SK-N-SH treated with all-trans-retinoic acid at 6 μM for 48 hours (cell line): ENCODE measurements around the gene DHX30.
"Not testable (repeated sequence)": the region's sequence is repeated elsewhere in the genome, so short reads cannot be mapped to it uniquely, and the experiment has no call there.

ENCODE experiments used
- ATAC-seq: fragments of 200-7000 bp; cut with Tn5 transposase; 3 replicates; pipeline ENCODE4 v1.9.1; 2020; ENCODE audit warnings: mild to moderate bottlenecking, moderate library complexity
- ARNTL ChIP-seq: fragments of 450-650 bp; formaldehyde crosslinking; IDR thresholded peaks from 2 replicates; pipeline ENCODE4 v1.5.0; 2020; ENCODE audit warnings: low read depth, mild to moderate bottlenecking, moderate library complexity, borderline replicate concordance
- BACH2 ChIP-seq: fragments of 250-450 bp; sonication (Bioruptor Pico); IDR thresholded peaks from 2 replicates; pipeline ENCODE4 v1.9.0; 2021; ENCODE audit warnings: mild to moderate bottlenecking, borderline replicate concordance
- CREB5 ChIP-seq: fragments of 250-450 bp; sonication (Bioruptor Pico); IDR thresholded peaks from 2 replicates; pipeline ENCODE4 v1.5.1; 2020; ENCODE audit warnings: low read depth, mild to moderate bottlenecking, moderate library complexity
- CSDC2 ChIP-seq: fragments of 250-450 bp; sonication (Bioruptor Pico); IDR thresholded peaks from 2 replicates; pipeline ENCODE4 v1.5.0; 2020; ENCODE audit warnings: mild to moderate bottlenecking, moderate library complexity
- ESRRG ChIP-seq: fragments of 250-450 bp; sonication (Bioruptor Pico); IDR thresholded peaks from 2 replicates; pipeline ENCODE4 v1.6.1; 2021; ENCODE audit warnings: mild to moderate bottlenecking
- GLIS3 ChIP-seq: fragments of 250-450 bp; sonication (Bioruptor Pico); IDR thresholded peaks from 2 replicates; pipeline ENCODE4 v1.5.0; 2020; ENCODE audit warnings: mild to moderate bottlenecking, moderate library complexity
- OSR1 ChIP-seq: fragments of 250-450 bp; sonication (Bioruptor Pico); IDR thresholded peaks from 2 replicates; pipeline ENCODE4 v1.8.0; 2022; ENCODE audit warnings: moderate library complexity, mild to moderate bottlenecking, inconsistent platforms
- PATZ1 ChIP-seq: fragments of 250-450 bp; sonication (Bioruptor Pico); IDR thresholded peaks from 2 replicates; pipeline ENCODE4 v1.8.0; 2020; ENCODE audit warnings: mild to moderate bottlenecking, moderate library complexity, borderline replicate concordance
- POU6F1 ChIP-seq: fragments of 250-450 bp; sonication (Bioruptor Pico); IDR thresholded peaks from 2 replicates; pipeline ENCODE4 v1.8.0; 2021; ENCODE audit warnings: low read depth, mild to moderate bottlenecking, moderate library complexity, borderline replicate concordance
- PPARA ChIP-seq: fragments of 250-450 bp; sonication (Bioruptor Pico); IDR thresholded peaks from 2 replicates; pipeline ENCODE4 v1.5.0; 2020; ENCODE audit warnings: mild to moderate bottlenecking, borderline replicate concordance
- RARB ChIP-seq: fragments of 250-450 bp; sonication (Bioruptor Pico); IDR thresholded peaks from 2 replicates; pipeline ENCODE4 v1.8.0; 2021; ENCODE audit warnings: mild to moderate bottlenecking, moderate library complexity
- SNAI2 ChIP-seq: fragments of 250-450 bp; sonication (Bioruptor Pico); IDR thresholded peaks from 2 replicates; pipeline ENCODE4 v1.5.0; 2020; ENCODE audit warnings: mild to moderate bottlenecking, moderate library complexity
- TCF4 ChIP-seq: fragments of 250-450 bp; sonication (Bioruptor Pico); IDR thresholded peaks from 2 replicates; pipeline ENCODE4 v1.8.0; 2021; ENCODE audit warnings: mild to moderate bottlenecking, moderate library complexity, borderline replicate concordance
- TOX ChIP-seq: fragments of 250-450 bp; sonication (Bioruptor Pico); IDR thresholded peaks from 2 replicates; pipeline ENCODE4 v1.8.0; 2021; ENCODE audit warnings: mild to moderate bottlenecking, moderate library complexity, borderline replicate concordance
- ZC3H10 ChIP-seq: fragments of 250-450 bp; sonication (Bioruptor Pico); IDR thresholded peaks from 2 replicates; pipeline ENCODE4 v1.5.1; 2021; ENCODE audit warnings: mild to moderate bottlenecking, moderate library complexity
- ZFP3 ChIP-seq: fragments of 250-450 bp; sonication (Bioruptor Pico); IDR thresholded peaks from 2 replicates; pipeline ENCODE4 v1.5.0; 2020; ENCODE audit warnings: mild to moderate bottlenecking, moderate library complexity
- ZFP30 ChIP-seq: fragments of 450-650 bp; formaldehyde crosslinking; IDR thresholded peaks from 2 replicates; pipeline ENCODE4 v1.5.0; 2022; ENCODE audit warnings: mild to moderate bottlenecking, moderate library complexity
- ZNF565 ChIP-seq: fragments of 450-650 bp; formaldehyde crosslinking; conservative IDR thresholded peaks from 2 replicates; pipeline ENCODE4 v1.5.0; 2020; ENCODE audit warnings: low read depth, mild to moderate bottlenecking, moderate library complexity
- ZNF70 ChIP-seq: fragments of 450-650 bp; formaldehyde crosslinking; IDR thresholded peaks from 2 replicates; pipeline ENCODE4 v1.5.0; 2020; ENCODE audit warnings: mild to moderate bottlenecking, moderate library complexity
- ZNF8 ChIP-seq: fragments of 450-650 bp; formaldehyde crosslinking; IDR thresholded peaks from 2 replicates; pipeline ENCODE4 v1.5.0; 2020; ENCODE audit warnings: mild to moderate bottlenecking, moderate library complexity
- TF ChIP-seq, protein P1 (sequence below): fragments of 250-450 bp; sonication (Bioruptor Pico); IDR thresholded peaks from 2 replicates; pipeline ENCODE4 v1.5.1; 2021; ENCODE audit warnings: mild to moderate bottlenecking, moderate library complexity
- TF ChIP-seq, protein P2 (sequence below): fragments of 250-450 bp; sonication (Bioruptor Pico); IDR thresholded peaks from 2 replicates; pipeline ENCODE4 v1.5.0; 2020; ENCODE audit warnings: mild to moderate bottlenecking, moderate library complexity

DHX30 gene

DNA sequence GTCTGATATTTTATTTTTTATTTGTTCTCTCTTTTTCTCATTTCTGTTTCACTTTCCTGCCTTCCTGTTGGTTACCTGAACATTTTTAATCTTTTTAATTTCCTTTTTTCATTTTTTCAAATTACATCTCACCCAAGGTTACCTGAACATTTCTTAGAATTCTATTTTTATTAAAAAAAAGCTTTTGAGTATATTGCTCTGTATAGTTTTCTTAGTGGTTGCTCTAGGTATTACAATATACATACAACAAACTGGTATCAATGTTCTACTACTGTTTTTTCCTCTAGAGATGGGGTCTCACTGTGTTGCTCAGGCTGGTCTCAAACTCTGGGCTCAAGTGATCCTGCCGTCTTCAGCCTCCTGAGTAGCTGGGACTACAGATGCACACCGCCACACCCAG lies 79.4 kb downstream of the DHX30 start:
- no peak; the same call in 2 of the 3 replicates for ATAC-seq
- TF ChIP-seq TOX (no peak), TCF4 (no peak), PATZ1 (no peak), OSR1 (CRISPR knock-in tag) (no peak), BACH2 (no peak), ESRRG (CRISPR knock-in tag) (no peak), GLIS3 (CRISPR knock-in tag) (no peak), ZFP3 (no peak), SNAI2 (CRISPR knock-in tag) (no peak), ZC3H10 (CRISPR knock-in tag) (no peak), ZNF70 (CRISPR knock-in tag) (no peak), ZNF8 (CRISPR knock-in tag) (no peak), CSDC2 (no peak)
- TF ChIP-seq, protein P1, sequence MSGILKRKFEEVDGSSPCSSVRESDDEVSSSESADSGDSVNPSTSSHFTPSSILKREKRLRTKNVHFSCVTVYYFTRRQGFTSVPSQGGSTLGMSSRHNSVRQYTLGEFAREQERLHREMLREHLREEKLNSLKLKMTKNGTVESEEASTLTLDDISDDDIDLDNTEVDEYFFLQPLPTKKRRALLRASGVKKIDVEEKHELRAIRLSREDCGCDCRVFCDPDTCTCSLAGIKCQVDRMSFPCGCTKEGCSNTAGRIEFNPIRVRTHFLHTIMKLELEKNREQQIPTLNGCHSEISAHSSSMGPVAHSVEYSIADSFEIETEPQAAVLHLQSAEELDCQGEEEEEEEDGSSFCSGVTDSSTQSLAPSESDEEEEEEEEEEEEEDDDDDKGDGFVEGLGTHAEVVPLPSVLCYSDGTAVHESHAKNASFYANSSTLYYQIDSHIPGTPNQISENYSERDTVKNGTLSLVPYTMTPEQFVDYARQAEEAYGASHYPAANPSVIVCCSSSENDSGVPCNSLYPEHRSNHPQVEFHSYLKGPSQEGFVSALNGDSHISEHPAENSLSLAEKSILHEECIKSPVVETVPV (CRISPR knock-in tag) = no peak
- TF ChIP-seq, all 23 proteins: peak for 0

GRCh38 chr3:47884603-47885002 lies 81.7 kb downstream of the DHX30 start:
- TF ChIP-seq CREB5 = no peak
- no peak for ATAC-seq

- no peak for ATAC-seq
- TF ChIP-seq PATZ1 (no peak), ZNF565 (no peak), PPARA (CRISPR knock-in tag) (no peak), ZNF70 (CRISPR knock-in tag) (no peak), SNAI2 (CRISPR knock-in tag) (no peak), TOX (no peak), ARNTL (CRISPR knock-in tag) (no peak), BACH2 (no peak), ZFP30 (CRISPR knock-in tag) (no peak), ZNF8 (CRISPR knock-in tag) (no peak), RARB (CRISPR knock-in tag) (no peak), CSDC2 (no peak), GLIS3 (CRISPR knock-in tag) (no peak), POU6F1 (CRISPR knock-in tag) (no peak), CREB5 (no peak), ZFP3 (no peak)
- TF ChIP-seq, protein P2, sequence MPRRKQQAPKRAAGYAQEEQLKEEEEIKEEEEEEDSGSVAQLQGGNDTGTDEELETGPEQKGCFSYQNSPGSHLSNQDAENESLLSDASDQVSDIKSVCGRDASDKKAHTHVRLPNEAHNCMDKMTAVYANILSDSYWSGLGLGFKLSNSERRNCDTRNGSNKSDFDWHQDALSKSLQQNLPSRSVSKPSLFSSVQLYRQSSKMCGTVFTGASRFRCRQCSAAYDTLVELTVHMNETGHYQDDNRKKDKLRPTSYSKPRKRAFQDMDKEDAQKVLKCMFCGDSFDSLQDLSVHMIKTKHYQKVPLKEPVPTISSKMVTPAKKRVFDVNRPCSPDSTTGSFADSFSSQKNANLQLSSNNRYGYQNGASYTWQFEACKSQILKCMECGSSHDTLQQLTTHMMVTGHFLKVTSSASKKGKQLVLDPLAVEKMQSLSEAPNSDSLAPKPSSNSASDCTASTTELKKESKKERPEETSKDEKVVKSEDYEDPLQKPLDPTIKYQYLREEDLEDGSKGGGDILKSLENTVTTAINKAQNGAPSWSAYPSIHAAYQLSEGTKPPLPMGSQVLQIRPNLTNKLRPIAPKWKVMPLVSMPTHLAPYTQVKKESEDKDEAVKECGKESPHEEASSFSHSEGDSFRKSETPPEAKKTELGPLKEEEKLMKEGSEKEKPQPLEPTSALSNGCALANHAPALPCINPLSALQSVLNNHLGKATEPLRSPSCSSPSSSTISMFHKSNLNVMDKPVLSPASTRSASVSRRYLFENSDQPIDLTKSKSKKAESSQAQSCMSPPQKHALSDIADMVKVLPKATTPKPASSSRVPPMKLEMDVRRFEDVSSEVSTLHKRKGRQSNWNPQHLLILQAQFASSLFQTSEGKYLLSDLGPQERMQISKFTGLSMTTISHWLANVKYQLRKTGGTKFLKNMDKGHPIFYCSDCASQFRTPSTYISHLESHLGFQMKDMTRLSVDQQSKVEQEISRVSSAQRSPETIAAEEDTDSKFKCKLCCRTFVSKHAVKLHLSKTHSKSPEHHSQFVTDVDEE (CRISPR knock-in tag) = no peak
Measured at GRCh38 chr3:47885168-47885567, 82.2 kb downstream of the DHX30 start.

- ATAC-seq = not testable (repeated sequence)
Measured at GRCh38 chr3:47887991-47888390, 85.1 kb downstream of the DHX30 start.
